GM10266 (cell line): ENCODE measurements around the gene RNASEH2A.

Experiments
- DNase-seq: peaks from one replicate; pipeline ENCODE4 v3.0.0; 2012; ENCODE audit errors: extremely low spot score
- CTCF ChIP-seq: IDR thresholded peaks from 2 replicates; pipeline ENCODE4 v1.5.1; 2012; ENCODE audit warnings: mild to moderate bottlenecking, low read depth; ENCODE audit not compliant: control insufficient read depth, insufficient read depth; ENCODE audit errors: missing control alignments

RNASEH2A gene

DNA sequence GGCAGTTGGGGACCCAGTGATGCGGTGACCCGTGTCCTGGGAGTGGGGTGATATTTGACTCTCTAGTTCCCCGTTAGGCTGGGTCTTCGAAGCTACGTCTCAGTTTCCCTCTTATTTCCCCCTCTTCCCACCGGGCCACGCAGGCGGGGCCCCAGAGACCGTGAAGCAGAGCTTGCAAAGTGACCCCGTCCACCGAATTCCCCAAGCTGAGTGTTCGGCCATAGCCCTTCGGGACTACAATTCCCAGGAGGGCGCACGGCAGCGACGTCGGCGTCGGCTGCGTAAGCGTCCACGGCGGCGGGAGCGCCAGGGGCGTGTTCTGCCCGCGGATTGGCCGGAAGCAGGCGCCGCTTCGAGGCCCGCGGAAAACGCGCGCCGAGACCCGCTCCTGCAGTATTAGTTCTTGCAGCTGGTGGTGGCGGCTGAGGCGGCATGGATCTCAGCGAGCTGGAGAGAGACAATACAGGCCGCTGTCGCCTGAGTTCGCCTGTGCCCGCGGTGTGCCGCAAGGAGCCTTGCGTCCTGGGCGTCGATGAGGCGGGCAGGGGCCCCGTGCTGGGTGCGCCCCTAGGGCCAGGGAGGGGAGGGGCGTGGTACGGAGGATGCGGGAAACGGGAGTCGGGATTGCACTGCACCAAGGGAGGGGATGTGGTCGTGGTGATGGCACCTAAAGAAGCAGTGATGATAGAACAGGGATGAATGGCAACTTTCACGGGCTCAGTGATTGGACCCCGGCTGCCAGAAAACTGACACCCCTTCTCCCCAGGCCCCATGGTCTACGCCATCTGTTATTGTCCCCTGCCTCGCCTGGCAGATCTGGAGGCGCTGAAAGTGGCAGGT, at the start of gene RNASEH2A:
RNASEH2A (plus strand) TSS at position 343 of the 840 bp plus-strand sequence; CDS start at position 433, 90 bp downstream.
- peak; percentile 97 for DNase-seq

GRCh38 chr19:12757544-12758274, 48.7 kb upstream of the RNASEH2A start:
- TF ChIP-seq CTCF, result peak; percentile 81
- DNase-seq, result peak; percentile 89

More for the DNA sequence above, at the start of gene RNASEH2A:
- TF ChIP-seq CTCF, result no peak

DNA sequence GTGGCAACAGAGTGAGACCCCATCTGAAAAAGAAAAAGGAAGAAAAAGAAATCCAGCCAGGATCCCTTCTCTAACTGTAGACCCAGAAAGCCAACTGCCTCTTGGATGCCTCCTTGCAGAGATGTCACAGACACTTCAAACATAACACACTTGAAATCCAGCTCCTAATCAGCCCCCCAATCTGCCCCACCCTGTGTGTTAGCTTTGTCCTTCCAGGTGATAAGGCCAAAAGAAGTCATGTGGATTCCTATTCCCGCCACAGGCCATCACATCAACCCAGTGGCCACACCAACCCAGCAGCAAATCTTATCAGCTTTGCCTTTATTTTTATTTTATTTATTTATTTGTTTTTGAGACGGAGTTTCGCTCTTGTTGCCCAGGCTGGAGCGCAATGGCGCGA, 46.7 kb upstream of the RNASEH2A start:
- DNase-seq, result no peak
- TF ChIP-seq CTCF, result no peak

DNA sequence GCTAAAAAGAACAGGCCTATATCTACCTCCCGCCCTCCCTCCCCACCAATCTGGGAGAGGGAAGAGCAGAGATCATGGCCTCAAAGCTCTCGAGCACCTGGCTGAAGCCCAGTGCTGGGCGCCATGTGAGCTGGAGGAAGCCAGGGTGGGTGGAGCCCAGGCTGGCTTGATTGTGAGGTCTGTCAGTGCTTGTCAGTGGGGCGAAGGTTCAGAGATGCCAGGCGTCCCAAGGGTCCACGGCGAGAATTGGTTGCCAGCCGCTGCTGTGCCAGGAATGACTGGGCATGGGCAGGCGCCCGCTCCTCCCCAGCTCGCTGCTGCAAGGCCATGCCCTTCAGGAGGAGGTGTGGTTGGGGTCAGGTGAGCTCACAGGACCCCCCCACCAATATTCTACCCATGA, 43.3 kb upstream of the RNASEH2A start:
- no peak for DNase-seq
- no peak for TF ChIP-seq CTCF

DNA sequence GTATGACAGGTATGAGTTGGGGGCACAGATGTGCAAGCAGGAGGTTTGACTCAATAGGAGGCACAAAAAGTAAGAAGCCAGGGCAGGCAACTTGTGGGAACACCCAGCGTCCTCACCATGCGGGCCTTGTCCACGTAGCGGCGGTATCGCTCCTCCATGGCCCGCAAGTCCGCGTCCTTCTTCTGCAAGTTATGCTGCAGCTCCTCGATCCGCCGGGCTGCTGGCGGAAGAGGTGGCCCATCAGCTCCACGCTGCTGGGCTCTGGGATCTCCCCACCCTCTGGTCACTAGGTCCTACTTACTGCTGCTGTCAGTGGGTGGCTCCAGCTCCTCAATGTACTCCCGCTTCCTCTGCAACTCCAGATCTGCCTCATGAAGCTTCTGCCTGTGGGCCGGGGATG, 41.7 kb upstream of the RNASEH2A start:
- no peak for TF ChIP-seq CTCF
- DNase-seq, result no peak

GRCh38 chr19:12766051-12766521, 40.3 kb upstream of the RNASEH2A start:
- TF ChIP-seq CTCF, result no peak
- DNase-seq, result no peak
